WERI-Rb-1 (cell line): ENCODE measurements around the gene FOXJ2.
"Not testable (repeated sequence)": the region's sequence is repeated elsewhere in the genome, so short reads cannot be mapped to it uniquely, and the experiment has no call there.

Source experiments
- DNase-seq: peaks from one replicate; pipeline ENCODE4 v3.0.0-alpha.2; 2020
- H3K27ac ChIP-seq: fragments of 250-450 bp; sonication (Bioruptor Pico); 2 replicates; pipeline ENCODE4 v1.5.1; 2020; ENCODE audit warnings: mild to moderate bottlenecking, moderate library complexity
- H3K27me3 ChIP-seq: fragments of 250-450 bp; sonication (Bioruptor Pico); 2 replicates; pipeline ENCODE4 v1.5.1; 2021; ENCODE audit warnings: mild to moderate bottlenecking, low read depth, moderate library complexity; ENCODE audit not compliant: insufficient read depth, severe bottlenecking
- H3K36me3 ChIP-seq: fragments of 250-450 bp; sonication (Bioruptor Pico); 2 replicates; pipeline ENCODE4 v1.5.1; 2020; ENCODE audit warnings: mild to moderate bottlenecking, moderate library complexity
- H3K4me3 ChIP-seq: 2 replicates; pipeline ENCODE4 v1.5.1; 2011; ENCODE audit warnings: low read depth, mild to moderate bottlenecking, control low read depth, low read length
- H3K9me3 ChIP-seq: fragments of 250-450 bp; sonication (Bioruptor Pico); 2 replicates; pipeline ENCODE4 v1.5.1; 2021; ENCODE audit warnings: mild to moderate bottlenecking, moderate library complexity; ENCODE audit not compliant: severe bottlenecking
- CTCF ChIP-seq: IDR thresholded peaks from 2 replicates; pipeline ENCODE4 v1.5.1; 2011; ENCODE audit warnings: low read depth, mild to moderate bottlenecking, control low read depth, inconsistent platforms, low read length

The FOXJ2 gene

GRCh38 chr12:8032242-8033152 lies at the start of gene FOXJ2:
FOXJ2 (plus strand) TSS chr12:8032716; CDS start chr12:8039833, 7,117 bp downstream.
- Histone ChIP-seq H3K9me3 (no peaks in the 10 kb centered on the region), H3K27ac (peak within 1 kb of the TSS; percentile 75), H3K4me3 (peak within 1 kb of the TSS; percentile 90), H3K27me3 (no peaks in the 10 kb centered on the region), H3K36me3 (no peaks in the 10 kb centered on the region)
- peak; percentile 67 for DNase-seq
- peak; percentile 8; the same call in 1 of the 2 replicates for TF ChIP-seq CTCF

DNA sequence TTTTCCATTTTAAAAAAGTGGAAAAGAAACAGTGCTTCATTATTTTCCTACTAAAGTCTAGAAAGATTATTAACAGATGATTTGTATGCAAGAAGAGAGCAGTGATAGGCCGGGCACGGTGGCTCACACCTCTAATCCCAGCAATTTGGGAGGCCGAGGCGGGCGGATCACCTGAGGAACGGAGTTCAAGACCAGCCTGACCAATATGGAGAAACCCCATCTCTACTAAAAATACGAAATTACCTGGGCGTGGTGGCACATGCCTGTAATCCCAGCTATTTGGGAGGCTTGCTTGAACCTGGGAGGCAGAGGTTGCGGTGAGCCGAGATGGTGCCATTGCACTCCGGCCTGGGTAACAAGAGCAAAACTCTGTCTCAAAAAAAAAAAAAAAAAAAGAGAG lies 49.5 kb upstream of the FOXJ2 start:
- not testable (repeated sequence) for H3K9me3 ChIP-seq, H3K4me3 ChIP-seq, H3K27ac ChIP-seq, DNase-seq, H3K36me3 ChIP-seq, H3K27me3 ChIP-seq

GRCh38 chr12:7983460-7983859 lies 49.1 kb upstream of the FOXJ2 start:
- DNase-seq, H3K27ac ChIP-seq, H3K4me3 ChIP-seq: not testable (repeated sequence)

DNA sequence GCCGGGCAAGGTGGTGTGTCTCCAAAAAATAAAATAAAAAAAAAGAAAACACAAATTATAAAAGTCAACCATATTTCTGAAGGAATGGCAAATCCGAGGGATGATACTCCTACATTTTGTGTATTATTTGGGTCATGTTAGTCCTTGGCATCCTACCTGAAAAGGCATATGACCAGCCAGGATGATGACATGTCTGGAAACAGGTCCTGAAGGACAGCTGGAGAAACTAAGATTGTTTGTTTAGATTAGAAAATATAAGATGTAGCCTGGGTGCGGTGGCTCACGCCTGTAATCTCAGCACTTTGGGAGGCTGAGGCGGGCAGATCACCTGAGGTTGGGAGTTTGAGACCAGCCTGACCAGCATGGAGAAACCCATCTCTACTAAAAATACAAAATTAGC lies 47.6 kb upstream of the FOXJ2 start:
- no peak for DNase-seq
- H3K4me3 ChIP-seq: no peak overlapping the region
- no peak overlapping the region for H3K27ac ChIP-seq
- no peaks in the 10 kb centered on the region for H3K27me3 ChIP-seq
- no peaks in the 10 kb centered on the region for H3K36me3 ChIP-seq
- TF ChIP-seq CTCF: no peak
- H3K9me3 ChIP-seq: no peaks in the 10 kb centered on the region

More at GRCh38 chr12:7983460-7983859, 49.1 kb upstream of the FOXJ2 start:
- H3K9me3 ChIP-seq, H3K27me3 ChIP-seq, H3K36me3 ChIP-seq: not testable (repeated sequence)

DNA sequence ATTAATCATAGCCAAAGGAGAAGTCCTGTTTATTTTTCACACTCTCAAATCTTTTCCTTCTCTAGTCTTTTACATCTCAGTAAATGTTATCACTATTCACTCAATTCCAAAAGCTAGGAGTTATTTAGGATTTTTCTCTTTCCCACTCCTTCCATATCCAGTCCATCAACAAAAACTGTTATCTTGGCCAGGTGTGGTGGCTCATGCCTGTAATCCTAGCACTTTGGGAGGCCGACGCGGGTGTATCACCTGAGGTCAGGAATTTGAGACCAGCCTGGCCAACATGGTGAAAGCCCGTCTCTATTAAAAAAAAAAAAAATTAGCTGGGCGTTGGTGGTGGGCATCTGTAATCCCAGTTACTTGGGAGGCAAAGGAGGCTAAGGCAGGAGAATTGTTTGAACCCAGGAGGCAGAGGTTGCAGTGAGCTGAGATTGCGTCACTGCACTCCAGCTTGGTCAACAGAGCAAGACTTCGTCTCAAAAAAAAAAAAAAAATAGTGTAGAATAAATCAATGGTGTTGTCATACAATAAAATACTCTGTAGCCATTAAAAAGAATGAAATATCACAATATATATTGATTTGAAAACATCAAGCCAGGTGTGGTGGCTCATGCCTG lies 46.6 kb upstream of the FOXJ2 start:
- H3K9me3 ChIP-seq: no peaks in the 10 kb centered on the region
- no peaks in the 10 kb centered on the region for H3K27me3 ChIP-seq
- H3K4me3 ChIP-seq: no peak overlapping the region
- no peak overlapping the region for H3K27ac ChIP-seq
- no peak for TF ChIP-seq CTCF
- no peaks in the 10 kb centered on the region for H3K36me3 ChIP-seq
- DNase-seq: no peak

DNA sequence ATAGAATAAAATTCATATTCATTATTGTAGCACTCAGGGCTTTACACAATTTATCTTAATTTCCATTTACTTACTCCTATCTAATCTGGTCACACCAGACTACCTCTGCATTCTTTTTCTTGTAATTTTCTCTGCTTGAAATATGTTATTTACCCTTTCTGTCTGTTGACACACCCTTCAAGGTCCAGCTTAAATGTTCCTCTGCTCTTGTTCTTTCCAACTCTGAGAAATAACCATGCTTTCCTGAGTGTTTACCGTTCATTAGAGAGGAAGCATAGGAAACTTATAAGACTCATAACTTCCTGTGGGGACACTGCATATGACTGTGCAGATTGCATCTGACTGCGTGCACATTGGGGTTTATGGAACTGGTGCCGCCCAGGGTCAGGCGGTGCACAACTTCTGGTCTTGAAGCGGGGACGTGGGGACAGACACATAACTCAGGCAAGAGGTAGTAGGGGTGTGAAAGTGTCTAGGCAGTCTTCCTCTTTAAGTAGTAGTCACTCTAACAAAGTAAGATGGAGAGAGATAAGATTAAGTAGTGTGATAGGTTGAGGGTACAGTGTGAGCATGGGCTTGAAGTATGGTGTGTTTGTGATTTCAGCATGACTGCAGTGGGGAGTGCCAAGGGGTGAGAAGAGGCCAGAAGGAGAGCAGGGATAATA lies 42.6 kb upstream of the FOXJ2 start:
- no peaks in the 10 kb centered on the region for H3K27me3 ChIP-seq
- H3K27ac ChIP-seq: no peak overlapping the region
- TF ChIP-seq CTCF: no peak
- no peaks in the 10 kb centered on the region for H3K36me3 ChIP-seq
- no peaks in the 10 kb centered on the region for H3K9me3 ChIP-seq
- DNase-seq: no peak
- no peak overlapping the region for H3K4me3 ChIP-seq
